Endometrial microvascular endothelial cells (primary cell): Measurements from ENCODE around the gene RAB7A. TPM values are rescaled to one million over a fixed set of nuclear protein-coding genes. Genes with fewer than 3 reads are reported as not detected.
"Not testable (repeated sequence)": the region's sequence is repeated elsewhere in the genome, so short reads cannot be mapped to it uniquely, and the experiment has no call there.

Source experiments
- in situ Hi-C: cut with HindIII; loops from 2 replicates; pipeline ENCODE4 v1.10.0; 2017; ENCODE audit warnings: low sequenced_read_pairs, low pct_unique_long_range_greater_than_20kb; ENCODE audit errors: inconsistent ontology term
- total RNA-seq: library from RNA; depleted of rRNA; stranded (reverse); fragments of >200 nt; gene quantifications from one replicate; pipeline ENCODE4 v1.2.3, GENCODE V29; 2015; ENCODE audit errors: inconsistent ontology term

The RAB7A gene
- total RNA-seq, 1 donor from 2014 or later, result 77.8 TPM

GRCh38 chr3:128709038-128709437 lies 16.9 kb upstream of the RAB7A start:
- in situ Hi-C loops, result no loop called here

DNA sequence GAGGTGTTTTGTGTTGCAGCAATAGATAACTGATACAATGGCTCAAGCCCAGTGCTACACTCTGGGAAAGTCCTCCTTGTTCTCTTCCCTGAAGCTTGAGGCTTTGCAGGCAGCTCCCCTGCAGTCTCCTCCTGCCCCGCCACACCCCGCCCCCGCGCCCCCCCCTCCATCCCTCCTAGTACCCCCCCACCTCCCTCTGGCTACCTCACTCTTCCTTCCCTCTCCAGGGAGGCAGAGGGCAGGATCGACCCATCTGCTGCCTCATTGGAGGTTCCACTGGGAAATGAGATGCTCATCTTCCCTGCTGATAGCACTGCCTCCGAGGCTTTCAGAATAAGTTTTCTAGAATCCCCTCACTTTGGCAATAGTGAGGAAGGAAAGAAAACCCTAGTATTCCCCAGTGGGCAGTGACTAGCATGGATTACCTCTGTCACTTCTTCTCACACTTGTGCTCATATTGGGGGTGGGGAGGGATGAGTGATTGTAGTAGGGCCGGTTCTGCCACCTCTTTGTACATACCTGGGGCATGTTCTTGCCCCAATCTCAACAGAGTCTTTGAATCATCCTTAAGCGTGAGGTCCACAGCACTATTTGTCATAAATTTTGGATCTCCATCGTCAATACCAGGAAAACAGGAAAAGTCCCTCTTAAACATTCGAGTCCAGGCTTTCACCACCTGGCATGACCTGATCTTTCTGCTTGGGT lies 16.3 kb upstream of the RAB7A start:
- in situ Hi-C loops, result no loop called here

DNA sequence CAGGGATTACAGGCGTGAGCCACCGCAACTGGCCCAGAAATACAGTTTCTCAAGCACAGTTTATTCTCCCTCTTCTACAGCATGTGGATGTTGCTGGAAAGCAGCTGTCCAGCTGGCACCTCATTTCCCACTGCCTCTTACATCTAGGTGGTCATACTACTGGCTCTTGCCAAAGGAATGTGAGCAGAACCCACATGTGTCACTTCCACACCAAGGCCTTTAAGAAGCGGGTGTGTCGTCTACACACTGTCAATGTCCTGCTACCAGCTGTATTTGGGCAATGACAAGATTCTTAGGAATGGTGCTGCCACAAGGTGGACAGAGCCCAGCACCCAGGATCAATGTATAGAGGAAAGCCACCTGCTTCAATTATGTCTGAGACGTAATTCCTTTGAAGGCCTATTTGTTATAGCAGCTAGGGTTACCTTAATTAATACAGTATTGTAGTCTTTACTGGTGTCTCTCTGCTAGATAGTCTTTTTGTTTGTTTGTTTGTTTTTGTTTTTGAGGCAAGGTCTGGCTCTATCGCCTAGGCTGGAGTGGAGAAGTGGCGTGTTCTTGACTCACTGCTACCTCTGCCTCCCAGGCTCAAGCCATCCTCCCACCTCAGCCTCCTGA lies 15.1 kb upstream of the RAB7A start:
- in situ Hi-C loops, result no loop called here

- in situ Hi-C loops, result no loop called here
These were observed 13.1 kb upstream of the RAB7A start for GRCh38 chr3:128712848-128713247.

DNA sequence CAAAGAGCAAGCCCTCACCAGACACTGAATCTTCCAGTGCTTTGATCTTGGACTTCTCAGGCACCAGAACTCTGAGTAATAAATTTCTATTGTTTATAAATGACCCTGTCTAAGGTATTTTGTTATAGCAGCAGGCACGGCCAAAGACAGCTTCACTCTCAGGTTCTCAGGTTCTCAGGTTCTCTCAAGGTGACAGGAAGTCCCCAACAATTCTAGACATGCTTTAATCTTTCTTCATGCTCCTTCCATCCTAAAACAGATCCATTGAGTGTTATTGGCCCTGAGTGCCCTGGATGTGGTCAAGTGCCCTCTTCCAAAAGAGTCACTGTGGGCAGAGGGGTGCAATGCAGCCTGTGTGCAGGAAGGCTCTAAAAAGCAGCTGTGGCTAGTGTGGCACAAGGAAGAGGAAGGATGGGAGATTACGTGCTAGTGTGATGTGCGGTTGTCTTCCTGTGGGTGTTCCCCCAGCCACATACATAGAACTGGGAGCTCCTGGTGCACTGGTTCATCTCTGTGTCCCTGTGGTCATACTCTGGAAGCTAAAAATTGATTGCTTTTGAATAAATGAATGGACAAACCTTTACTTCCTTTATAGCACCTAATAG lies 11.0 kb upstream of the RAB7A start:
- in situ Hi-C loops, result no loop called here

- in situ Hi-C loops, result not testable (repeated sequence)
These were observed 7.1 kb upstream of the RAB7A start for GRCh38 chr3:128718892-128719291.

DNA sequence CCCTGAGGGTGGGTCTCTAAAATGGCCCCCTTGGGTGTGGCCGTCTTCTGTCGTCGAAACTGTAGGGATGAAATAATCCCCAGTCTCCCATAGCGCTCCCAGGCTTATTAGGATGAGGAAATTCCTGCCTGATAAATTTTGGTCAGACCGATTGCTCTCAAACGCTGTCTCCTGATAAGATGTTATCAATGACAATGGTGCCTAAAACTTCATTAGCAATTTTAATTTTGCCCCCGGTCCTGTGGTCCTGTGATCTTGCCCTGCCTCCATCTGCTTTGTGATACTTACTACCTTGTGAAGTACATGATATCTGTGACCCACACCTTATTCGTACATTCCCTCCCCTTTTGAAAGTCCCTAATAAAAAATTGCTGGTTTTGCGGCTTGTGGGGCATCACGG lies 5.1 kb upstream of the RAB7A start:
- in situ Hi-C loops, result no loop called here

DNA sequence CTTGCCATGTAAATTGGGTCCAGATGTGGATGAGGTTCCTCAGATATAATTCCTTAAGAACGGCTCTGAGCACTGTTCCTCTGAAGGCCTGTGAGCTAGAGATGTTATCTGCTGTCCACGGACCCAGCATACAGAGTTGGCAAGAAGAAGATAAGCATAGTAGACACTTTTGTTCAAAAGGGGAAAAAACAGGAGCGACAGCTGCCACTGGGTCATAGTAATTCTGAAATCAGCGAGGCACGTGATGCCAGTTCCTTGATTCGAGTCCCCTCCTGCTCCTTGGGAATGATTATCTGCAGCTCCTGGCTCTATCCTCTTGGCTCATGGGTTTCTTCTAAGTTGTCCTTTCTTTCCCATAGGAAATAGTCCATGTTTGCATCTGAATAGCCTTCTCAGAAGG lies 2.5 kb upstream of the RAB7A start:
- in situ Hi-C loops, result no loop called here

GRCh38 chr3:128725547-128726022 lies 398 bp upstream of the RAB7A start:
- in situ Hi-C loops, result no loop called here

DNA sequence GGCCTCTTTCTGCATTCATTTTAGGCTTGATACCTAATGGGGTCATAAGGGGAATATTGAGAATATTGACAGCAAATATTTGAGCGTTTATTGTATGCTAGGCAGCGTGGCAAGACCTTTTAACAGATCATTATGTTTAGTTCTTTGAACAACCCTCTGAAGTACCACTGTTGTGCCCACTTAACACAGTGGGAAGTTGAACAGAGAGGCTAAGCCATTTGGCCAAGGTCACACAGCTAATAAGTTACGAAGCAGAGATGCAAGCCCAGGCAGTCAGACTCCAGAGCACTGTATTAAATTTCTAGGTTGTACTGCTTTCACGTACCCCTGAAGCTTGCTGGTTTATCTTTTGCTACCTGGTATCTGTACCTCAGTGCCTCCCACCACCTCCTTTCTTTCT lies 1.1 kb downstream of the RAB7A start:
- in situ Hi-C loops, result no loop called here

- in situ Hi-C loops, result no loop called here
These were observed 1.5 kb downstream of the RAB7A start for GRCh38 chr3:128727485-128727884.

DNA sequence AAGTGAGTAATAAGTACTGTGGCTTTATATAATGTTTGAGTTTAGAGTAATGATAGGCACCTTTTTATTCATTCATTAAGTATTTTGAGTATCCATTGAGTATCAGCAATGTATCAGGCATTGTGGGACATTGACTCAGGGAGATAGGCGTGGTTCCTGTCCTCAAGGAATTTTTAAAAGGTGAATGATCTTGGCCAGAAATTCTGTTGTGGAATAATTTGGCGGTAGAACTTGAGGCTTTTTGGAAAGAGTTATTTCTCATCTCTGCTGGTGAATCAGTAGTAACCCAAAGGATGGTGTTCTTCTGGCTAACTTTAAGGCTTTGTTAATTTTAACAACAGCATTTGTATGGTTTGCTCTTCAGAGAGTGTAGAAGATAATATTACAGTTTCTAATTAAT lies 2.0 kb downstream of the RAB7A start:
- in situ Hi-C loops, result no loop called here

DNA sequence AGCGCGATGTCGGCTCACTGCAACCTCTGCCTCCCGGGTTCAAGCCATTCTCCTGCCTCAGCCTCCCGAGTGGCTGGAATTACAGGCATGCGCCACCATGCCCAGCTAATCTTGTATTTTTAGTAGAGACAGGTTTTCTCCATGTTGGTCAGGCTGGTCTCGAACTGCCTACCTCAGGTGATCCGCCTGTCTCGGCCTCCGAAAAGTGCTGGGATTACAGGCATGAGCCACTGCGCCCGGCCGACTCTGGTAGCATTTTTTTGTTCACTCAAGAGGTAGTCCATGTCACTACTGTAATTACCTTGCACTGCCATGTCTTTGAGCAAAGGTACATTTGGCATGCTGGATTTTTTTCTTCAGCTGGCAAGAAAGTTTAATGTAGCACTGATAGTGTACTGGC lies 2.5 kb downstream of the RAB7A start:
- in situ Hi-C loops, result not testable (repeated sequence)

GRCh38 chr3:128730471-128730870 lies 4.5 kb downstream of the RAB7A start:
- in situ Hi-C loops, result loop anchor here (10.0 kb wide), 1 partner anchor 46 kb away; no protein-coding TSS in a partner anchor

GRCh38 chr3:128734523-128735189 lies 8.7 kb downstream of the RAB7A start:
- in situ Hi-C loops, result loop anchor here (10.0 kb wide), 1 partner anchor 50 kb away; no protein-coding TSS in a partner anchor

- in situ Hi-C loops, result loop anchor here (10.0 kb wide), 1 partner anchor 50 kb away; no protein-coding TSS in a partner anchor
These were observed 9.3 kb downstream of the RAB7A start for GRCh38 chr3:128735287-128735686.

- in situ Hi-C loops, result loop anchor here (10.0 kb wide), 1 partner anchor 51 kb away; no protein-coding TSS in a partner anchor
These were observed 9.9 kb downstream of the RAB7A start for GRCh38 chr3:128735884-128736283.

DNA sequence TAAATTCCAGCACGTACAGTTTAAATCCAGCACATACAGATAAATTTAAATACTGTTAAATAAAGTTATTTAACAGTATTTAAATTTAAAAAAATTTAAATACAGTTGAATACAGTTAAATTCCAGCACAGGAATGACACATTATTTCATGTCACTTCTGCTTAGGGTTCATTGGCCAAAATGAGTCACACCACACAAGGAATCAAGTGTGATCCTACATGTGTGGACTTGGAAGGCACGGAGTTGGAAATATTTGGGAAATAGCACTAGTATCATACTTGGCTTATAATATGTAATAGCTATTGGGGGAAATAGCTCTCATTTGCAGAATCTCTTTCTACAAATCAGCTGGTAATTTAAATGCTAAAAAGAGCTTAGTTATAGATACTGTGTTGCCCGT lies 10.6 kb downstream of the RAB7A start:
- in situ Hi-C loops, result loop anchor here (10.0 kb wide), 1 partner anchor 52 kb away; no protein-coding TSS in a partner anchor

- in situ Hi-C loops, result no loop called here
These were observed 14.6 kb downstream of the RAB7A start for GRCh38 chr3:128740621-128741020.
